Retina (tissue), 1 donor: Measurements from ENCODE around the gene SCYL1.

Source experiments
- DNase-seq: peaks from one replicate; pipeline ENCODE4 v3.0.0-alpha.2; 2016

The SCYL1 gene

GRCh38 chr11:65572356-65573051 is 47.6 kb downstream of the SCYL1 start, which contains the start of gene FAM89B:
Gene FAM89B (plus strand): TSS chr11:65572538. CDS start chr11:65572670, 132 bp downstream.
- DNase-seq = peak; percentile 83

DNA sequence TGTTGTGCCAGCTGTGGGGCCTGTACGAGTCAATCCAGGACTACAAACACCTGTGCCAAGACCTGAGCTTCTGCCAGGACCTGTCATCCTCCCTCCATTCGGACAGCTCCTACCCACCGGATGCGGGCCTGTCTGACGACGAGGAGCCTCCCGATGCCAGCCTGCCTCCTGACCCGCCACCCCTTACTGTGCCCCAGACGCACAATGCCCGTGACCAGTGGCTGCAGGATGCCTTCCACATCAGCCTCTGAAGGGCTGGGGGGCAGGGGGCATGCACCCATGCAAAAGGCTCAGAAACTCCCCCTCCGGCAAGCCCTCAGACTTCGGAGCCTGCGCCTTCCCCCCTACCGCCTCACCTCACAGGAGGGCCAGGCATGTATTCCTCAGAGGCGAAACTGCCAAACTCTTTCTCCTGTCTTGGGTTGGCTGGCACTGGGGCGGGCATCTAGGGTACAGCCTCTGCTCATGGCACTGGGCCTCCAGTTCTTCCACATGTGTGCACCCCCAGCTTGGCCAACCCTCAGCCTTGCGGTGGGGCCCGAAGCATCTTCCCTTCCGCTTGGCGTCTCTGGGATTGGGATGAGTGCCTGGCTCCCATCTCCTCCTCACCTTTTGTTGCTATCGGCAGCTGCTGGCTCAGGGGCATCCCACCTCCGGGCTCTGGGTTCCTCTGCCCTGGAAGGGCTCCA is 48.7 kb downstream of the SCYL1 start:
- DNase-seq = no peak

DNA sequence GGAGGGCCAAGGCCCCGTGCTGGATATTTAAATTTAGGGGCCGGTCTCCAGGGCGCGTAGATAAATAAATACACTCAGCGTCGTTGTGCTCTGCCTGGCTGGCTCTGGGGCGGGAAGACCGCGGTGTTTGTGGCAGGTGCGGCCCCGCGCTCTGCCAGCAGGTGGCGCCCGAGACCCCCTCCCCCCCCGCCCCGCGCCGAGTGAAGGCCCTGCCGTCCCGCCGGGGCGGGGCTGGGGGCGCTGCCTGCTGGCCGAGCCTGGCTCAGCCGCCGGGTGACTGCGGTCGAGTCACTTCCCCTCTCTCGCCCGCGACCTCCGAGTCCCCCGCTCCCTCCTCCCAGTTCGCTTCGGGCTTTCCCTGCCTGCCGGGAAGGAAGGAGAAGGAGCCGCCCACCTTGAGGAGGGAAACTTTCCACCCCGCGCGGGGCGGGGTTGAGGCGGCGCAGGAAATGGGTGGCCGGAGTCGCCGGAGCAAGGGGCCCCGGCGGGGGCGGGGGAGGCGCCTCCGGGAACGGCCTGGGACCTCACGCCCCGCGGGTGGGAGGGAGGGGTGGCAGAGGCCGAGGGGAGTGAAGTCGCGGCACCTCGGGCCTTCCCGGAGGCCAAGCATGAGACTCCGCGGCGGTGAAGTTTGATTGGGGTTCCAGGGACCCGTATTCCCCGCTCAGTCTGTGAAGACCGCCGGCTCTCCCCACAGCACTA is 49.4 kb downstream of the SCYL1 start:
- DNase-seq = peak; percentile 83

- no peak for DNase-seq
These were observed 50.1 kb downstream of the SCYL1 start for GRCh38 chr11:65574811-65575567.

GRCh38 chr11:65575568-65576231 is 50.8 kb downstream of the SCYL1 start, which contains the start of gene EHBP1L1:
Gene EHBP1L1 (plus strand): TSS chr11:65576053. CDS start chr11:65576303, 250 bp downstream.
- DNase-seq = no peak

DNA sequence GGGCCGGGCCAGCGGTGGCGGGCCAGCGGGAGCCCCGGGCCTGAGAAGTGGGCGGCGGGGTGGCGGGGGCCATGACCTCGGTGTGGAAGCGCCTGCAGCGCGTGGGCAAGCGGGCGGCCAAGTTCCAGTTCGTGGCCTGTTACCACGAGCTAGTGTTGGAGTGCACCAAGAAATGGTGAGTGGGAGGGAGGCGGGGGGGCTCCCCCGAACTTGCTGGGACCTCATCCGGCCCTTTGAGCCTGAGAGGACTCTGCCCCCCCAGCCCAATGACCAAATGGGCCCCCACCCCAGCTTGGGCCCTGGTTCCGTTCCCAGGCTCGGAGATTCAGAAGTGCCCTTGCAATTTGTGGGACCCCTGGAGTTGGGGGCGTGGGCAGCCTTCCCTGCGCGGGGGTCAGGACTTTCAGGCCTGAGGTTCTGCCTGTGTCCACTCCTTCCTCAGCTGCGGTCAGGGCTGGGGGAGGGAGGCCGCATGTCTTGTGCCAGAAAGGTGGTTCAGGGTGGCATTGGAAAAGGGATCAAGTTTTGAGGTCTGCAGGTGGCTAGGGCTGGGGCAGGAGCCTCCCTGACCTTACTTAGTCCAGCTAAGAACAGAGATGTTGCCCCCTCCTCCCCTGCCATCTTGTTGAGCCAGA is 51.5 kb downstream of the SCYL1 start:
- no peak for DNase-seq

DNA sequence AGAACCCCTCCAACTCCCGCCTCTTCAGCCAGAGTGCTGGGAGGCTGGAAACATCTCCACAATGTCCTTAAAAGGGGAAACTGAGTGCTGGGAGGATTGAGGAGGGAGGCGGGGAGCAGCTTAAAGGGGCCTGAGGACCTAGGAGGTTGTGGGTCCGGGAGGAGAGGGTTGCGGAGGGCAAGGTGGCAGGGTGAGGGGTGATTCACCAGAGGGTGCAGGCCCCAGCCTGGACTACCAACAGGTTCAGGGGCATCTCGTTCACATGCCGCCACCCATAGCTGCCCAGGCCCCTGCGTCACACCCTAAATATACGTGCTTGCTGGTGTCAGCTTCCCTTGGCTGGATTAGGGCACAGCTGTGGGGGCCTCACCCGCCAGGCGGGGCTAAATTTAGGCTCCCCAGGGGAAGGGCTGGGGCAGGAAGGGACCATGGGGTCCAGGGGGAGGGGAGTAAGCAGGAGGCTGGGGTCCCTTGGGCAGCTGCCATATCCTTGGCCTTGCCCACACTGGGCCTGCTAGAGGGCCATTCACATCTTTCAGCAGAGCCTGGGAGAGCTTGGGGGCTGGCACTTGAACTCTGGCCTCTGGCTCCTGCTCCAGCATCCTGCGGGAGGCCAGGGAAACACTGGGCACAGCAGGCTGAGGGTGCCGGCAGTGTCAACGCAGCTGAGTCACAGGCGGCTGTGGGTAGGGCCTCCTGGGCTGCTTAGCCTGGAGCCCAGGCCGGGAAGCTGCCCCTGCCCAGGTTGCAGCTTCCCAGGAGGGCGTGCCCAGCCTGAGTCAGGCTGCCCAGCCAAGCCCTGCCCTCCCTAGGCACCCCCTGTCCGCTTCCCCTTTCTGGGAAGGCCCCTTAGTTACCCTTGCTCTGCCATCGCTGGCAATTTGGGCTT is 52.2 kb downstream of the SCYL1 start:
- DNase-seq = no peak

DNA sequence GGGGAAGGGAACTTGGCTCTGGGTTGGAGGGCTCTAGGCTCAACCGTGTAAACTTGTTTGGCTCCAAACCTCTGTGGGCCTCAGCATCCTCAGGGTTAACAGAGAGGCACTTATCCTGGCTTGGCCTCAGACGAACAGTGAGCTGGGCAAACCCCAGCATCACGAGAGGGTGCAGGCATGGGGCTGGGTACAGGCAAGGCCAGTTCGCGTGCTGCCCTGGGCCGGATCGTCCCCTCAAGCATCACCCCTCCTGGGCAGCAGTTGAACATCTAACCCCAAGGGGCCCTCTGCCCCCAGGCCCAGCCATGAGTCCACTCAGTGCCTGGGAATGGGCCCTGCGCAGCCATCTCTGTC is 52.9 kb downstream of the SCYL1 start:
- no peak for DNase-seq

- no peak for DNase-seq
These were observed 53.3 kb downstream of the SCYL1 start for GRCh38 chr11:65578134-65578533.

GRCh38 chr11:65578667-65579066 is 53.8 kb downstream of the SCYL1 start:
- DNase-seq = no peak

GRCh38 chr11:65579291-65579690 is 54.4 kb downstream of the SCYL1 start:
- no peak for DNase-seq

DNA sequence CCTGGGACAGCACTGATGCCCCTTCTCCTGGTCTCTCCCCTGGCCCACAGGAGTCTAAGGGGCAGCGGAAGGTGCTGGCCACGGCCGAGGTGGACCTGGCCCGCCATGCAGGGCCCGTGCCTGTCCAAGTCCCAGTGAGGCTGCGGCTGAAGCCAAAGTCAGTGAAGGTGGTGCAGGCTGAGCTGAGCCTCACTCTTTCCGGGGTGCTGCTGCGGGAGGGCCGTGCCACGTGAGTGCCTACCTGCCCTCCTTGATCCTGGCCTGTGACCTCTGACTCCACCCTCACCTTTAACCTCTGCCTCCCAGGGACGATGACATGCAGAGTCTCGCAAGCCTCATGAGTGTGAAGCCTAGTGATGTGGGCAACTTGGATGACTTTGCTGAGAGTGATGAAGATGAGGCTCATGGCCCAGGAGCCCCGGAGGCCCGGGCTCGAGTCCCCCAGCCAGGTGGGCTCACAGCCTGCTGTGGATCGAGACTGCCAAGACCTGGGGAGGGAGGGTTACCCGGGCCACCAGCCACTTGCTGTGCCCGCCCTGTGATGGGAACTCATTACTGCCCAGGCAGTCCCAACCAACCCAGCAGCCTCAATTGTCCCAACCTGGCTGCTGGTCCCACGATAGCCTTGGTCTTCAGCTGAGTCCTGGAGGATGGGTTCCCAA is 55.3 kb downstream of the SCYL1 start:
- DNase-seq = no peak

- DNase-seq = no peak
These were observed 55.9 kb downstream of the SCYL1 start for GRCh38 chr11:65580756-65581155.

DNA sequence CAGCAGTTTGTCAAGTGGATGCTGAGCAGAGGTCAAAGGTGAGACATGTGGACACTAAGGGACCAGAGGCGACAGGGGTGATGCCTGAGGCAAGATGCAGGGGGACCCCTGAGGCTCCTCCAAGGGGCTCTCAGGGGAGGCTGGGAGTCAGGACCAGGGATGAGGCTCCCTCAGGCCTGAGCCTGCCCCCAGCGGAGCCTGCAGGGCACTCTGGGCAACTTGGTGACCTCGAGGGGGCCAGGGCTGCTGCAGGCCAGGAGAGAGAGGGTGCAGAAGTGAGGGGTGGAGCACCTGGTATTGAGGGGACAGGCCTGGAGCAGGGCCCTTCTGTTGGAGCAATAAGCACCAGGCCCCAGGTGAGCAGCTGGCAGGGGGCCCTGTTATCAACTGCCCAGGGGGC is 57.0 kb downstream of the SCYL1 start:
- DNase-seq = no peak

- DNase-seq = no peak
These were observed 58.7 kb downstream of the SCYL1 start for GRCh38 chr11:65583589-65583988.

GRCh38 chr11:65584106-65584505 is 59.2 kb downstream of the SCYL1 start:
- no peak for DNase-seq

DNA sequence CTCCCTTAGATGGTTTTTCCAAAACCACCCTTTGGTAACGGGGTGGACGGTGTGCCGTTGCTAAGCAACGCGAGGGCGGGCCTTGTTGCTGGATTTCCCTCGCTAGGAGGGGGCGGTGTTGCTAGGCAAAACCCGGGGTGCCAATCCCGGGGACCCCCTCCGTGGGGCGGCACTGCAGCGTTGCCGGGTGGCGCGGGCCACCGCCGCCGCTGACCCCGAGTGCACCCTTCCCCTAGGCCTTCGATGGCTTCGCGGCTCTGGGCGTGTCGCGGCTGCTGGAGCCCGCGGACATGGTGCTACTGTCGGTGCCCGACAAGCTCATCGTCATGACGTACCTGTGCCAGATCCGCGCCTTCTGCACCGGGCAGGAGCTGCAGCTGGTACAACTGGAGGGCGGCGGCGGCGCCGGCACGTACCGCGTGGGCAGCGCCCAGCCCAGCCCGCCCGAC is 59.9 kb downstream of the SCYL1 start:
- DNase-seq = peak; percentile 70

GRCh38 chr11:65585396-65586246 is 60.7 kb downstream of the SCYL1 start:
- DNase-seq = peak; percentile 23

DNA sequence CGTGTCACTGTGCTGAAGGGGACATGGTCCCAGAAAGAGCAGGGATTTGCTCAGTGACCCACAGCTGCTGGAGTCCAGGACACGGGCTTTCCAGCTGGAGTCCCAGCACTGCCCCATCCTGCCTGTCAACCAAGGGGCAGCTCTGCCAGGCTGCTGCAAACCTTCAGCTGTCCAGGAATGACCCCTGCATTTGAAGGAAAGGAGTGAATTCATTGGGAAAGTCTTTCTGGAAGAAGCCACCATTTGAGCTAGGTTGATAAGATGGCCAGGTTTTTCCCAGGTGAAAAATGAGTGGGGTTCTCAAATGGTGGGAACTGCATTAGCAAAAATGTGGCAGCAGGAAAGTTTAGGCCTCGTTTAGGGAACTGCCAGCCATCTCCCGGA is 61.4 kb downstream of the SCYL1 start:
- DNase-seq = no peak
